HG02870 (cell line): ENCODE measurements around the gene GRAMD4.

Experiments used
- ATAC-seq: cut with Tn5 transposase; IDR thresholded peaks from one replicate; pipeline ENCODE4 v1.9.1; 2021; ENCODE audit warnings: mild to moderate bottlenecking, moderate library complexity; ENCODE audit not compliant: unreplicated experiment

Gene GRAMD4

DNA sequence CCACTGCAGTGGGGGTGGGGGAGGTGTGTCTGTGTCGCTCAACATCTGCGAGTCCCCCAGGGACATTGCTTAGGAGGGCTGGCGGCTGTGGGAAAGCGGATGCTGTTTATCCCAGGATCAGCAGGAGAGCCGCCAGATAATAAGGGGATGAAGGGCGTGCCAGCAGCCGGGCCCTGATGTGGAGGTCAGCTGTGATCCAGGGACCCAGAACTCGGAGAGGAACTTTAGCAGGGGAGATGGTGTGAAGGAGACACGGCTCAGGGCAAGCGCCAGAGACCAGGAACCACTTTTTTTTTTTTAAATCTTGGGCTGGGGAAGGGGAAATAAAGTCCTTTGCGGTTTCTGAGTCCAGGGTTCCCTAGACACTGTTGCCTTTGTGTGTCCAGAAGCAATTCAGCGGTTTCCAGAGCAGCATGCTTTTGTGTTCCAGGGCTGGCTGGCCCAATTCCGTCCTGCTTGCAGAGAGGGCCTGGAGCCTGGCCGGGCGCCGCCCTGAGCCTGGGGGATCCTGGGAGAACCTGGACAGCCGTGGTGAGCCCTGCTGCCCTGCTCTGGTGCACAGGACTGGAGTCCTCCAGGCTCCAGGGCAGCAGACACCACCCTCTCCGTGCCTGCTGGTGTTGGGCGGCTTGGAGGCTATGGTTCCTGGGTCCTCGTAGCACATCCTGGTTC, at the start of gene GRAMD4:
Gene GRAMD4 (plus strand): TSS at position 557 of the 672 bp plus-strand sequence. CDS start 6,414 bp downstream, outside the sequence.
- no peak for ATAC-seq

DNA sequence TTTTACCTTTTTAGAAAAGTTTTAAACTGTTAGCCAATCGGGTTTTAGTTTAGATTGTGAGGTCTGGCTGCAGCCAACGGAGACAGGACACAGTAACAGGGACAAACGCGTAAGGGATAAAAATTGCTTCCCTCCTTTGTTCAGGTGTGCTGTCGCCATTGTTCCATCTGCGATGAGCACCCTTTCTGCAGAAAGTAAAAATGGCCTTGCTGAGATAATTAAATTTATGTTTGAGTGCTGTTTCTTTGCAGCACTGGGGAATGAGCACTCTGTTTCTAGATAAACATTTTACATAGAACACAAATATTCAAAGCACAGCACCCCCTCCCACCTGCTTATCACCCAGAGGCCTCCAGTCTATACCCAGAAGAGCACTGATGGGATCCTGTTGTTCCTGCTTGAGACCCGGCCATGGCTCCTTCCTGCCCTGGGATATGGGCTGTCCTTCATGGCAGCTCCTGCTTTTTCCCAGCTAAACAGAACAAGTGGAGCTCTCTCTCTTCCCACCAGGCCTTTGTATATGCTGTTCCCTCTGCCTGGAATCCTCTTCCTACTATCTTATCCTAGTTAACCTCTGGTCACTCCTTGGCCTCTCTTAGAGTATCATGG, 48.4 kb upstream of the GRAMD4 start:
- no peak for ATAC-seq

- no peak for ATAC-seq
Measured at GRCh38 chr22:46572911-46573780, 47.0 kb upstream of the GRAMD4 start.

DNA sequence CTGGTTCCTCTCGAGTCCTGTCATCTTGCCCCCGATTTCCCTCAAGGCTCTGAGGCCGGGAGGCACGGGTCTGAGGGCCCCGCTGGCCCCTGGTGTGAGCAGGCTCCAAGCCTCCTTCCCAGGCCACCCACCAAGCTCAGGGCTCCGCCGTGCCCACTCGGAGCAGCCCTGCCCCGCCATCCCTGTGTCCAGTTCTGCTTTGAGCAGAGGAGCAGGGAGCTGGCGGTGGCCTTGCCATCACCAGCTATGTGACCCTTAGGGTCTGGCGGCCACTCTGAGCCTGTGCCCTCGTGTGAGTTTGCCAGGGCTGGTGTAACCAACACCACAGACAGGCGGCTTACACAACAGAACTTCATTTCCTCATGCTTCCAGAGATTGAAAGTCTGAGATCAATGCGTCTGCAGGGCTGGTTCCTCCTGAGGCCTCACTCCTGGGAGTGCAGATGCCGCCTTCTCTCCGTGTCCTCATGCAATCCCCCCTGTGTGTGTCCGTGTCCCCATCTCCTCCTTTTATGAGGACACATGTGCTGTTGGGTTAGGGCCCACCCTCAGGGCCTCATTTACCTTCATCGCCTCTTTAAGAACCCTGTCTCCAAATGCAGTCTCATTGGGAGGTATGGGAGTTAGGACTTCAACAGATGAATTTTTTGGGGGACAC, 46.3 kb upstream of the GRAMD4 start:
- ATAC-seq: no peak

DNA sequence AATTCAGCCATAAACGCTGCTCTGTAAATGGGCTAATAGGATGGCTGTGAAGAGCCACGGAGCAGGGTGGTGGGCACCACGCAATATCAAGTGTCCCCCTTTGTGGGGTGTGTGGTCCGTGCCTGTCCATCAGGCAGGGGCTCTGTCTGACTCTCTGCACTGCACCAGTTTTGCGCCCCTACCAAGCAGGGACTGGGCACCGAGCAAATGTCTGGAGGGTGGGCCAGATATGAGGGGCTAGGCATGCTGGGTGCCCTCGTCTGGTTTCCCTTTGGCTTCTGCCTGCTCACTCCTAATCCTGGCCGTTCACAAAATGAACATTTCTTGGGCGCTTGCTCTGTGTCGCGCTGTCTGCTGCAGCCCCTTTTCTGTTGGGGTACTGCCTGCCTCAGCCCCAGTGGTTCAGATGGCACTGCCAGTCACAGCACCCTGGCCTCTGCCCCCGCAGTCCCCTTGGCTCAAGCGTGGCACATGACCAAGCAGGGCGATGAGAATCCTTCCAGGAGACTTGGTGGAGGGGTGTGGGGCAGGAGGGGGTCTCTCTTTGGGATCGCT, 45.7 kb upstream of the GRAMD4 start:
- no peak for ATAC-seq

DNA sequence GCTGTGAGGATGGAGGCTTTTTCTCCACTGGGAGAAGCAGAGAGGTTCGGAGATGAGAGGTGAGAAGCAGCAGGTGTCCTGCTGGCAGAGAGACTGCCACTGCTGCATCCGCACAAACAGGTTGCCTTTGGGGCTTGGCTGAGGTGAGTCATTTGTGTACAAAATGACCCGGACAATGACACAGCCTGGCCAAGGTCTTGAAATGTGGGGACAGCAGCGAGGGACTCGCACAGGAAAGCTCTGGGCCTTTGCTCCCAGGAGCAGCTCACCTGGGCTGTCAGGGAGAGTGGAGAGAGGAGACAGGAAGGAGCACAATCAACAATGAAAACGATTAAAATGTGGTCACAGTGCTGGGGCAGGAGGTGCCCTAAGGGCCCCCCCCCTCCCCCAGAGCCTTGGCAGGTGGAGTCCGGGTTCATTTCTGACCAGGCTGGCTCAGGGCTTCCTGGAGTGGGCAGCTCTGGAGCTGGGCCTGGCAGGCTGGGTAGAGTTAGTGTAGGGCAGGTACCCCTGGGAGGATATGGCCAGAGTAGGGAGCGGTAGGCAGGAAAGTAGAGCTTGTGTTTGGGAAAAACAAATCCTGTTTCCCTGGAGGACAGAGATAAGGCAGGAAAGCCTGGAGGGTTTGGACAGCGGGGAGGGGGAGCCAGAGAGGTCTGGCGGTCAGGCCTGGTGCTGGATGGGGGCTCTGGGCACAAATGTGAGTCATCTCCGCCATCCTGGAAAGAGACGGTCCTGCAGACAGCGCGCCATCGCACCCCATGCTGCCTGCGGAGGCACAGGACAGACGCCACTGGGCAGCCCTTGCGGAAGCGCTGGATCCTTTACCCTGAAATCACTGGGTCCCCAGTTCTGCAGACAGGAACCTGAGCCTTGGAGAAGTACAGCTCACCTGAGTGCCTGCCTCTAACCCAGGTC, 44.9 kb upstream of the GRAMD4 start:
- no peak for ATAC-seq

DNA sequence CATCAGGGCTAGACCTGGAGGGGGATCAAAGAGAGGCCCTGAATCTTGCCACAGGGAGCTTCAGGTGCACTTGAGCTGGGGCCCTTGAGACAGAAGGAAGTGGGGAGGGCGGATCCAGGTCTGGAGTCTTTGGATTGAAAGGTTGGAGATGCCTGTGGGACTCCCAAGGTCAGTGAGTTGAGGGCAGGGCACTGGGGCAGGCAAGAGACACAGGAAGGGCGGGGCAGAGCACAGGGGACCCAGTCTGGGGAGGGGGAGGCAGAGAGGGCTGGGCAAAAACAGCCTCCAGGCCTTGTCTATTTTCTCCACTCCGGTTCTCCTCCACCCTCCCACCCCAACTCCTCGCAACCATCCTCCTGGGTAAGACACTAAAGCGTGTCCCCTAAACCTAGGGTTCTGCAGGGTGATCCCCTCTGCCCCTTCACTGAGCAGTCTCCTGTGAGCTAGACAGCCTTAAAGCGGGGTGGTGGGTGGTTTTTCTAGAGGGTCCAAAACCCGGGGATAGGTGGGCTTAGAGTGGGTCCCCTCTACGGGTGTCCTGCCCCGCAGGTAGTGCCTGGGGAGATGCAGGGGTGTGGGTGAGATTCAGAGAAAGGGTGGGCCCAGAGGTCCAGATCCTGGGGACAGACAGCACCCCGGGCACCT, 44.2 kb upstream of the GRAMD4 start:
- ATAC-seq: no peak

- no peak for ATAC-seq
Measured at GRCh38 chr22:46576556-46577367, 43.4 kb upstream of the GRAMD4 start.

DNA sequence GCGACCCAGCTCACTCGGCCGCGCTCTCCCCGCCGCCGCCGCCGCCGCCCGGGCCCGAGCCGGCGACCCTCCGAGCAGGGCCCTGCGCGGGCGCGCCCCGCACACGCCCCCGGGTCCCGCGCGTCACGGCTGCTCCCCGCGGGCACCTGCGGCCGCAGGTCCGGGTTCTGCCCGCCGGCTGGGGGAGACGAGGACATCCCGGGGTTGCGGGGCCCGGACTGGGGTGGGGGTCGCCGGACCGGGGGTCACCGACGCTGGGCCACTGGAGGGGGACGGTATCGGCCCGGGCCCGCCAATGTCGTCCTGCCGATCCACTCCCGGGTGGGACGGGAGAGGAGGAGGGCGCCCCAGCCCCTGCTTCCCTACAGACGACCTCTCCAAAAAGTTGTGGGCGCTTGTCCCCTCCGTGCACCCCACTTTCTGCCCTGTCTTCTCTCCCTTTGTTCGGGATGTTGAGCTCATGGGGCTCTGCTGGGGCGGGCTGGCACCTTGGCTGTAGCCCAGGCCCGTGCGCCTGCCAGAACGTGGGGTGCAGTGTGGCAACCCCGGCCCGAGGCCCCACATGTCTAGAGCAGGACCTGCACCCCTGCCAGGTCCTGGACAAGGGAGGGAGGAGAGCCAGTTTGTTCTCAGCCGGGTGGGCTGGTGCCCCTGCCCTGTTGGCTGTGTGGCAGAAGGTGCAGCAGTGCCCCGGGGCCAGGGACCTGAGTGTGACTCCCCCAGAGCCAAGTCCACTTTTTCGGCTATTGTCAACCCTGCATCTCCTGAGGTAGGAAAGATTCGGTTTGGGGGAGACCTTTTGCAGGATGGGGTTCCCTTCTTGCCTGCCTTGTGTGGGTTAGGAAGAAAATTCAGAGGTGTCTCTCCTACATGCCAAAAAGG, 42.6 kb upstream of the GRAMD4 start:
- ATAC-seq: no peak

- no peak for ATAC-seq
Measured at GRCh38 chr22:46578251-46578823, 41.8 kb upstream of the GRAMD4 start.

DNA sequence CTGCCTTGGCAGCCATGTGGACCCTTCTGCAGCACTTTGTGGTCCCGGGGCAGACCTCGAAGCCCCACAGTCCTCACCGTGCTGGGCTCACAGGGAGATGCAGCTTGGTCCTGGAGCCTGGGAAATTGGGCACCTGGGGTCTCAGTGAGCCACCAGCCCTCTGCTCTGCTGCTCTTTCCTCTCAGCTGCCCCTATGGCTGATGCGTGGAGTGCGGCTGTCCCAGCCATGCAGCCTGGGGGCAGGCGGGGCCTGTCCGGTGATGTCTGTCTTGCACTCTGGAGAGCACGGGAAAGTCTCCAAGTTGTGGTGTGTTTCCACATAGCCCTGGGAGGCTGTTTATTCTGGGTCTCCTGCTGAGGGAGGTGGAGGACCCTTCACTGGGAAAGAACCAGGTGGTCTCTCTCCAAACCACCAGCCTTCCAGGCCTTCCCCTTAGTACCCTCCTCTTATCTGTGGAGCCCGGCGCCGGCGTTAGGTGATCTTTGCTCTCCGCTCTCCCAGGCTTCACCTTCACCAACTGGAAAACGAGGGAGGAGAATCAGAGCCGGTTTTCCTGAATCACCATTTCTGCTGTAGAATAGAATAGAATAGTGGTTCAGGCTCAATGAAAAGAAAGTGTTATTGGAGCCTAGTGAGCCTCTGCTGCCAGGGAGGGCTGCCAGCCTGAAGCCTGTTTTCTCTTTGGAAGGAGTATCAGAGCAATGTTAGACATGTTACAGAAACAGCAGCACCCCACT, 41.2 kb upstream of the GRAMD4 start:
- no peak for ATAC-seq

DNA sequence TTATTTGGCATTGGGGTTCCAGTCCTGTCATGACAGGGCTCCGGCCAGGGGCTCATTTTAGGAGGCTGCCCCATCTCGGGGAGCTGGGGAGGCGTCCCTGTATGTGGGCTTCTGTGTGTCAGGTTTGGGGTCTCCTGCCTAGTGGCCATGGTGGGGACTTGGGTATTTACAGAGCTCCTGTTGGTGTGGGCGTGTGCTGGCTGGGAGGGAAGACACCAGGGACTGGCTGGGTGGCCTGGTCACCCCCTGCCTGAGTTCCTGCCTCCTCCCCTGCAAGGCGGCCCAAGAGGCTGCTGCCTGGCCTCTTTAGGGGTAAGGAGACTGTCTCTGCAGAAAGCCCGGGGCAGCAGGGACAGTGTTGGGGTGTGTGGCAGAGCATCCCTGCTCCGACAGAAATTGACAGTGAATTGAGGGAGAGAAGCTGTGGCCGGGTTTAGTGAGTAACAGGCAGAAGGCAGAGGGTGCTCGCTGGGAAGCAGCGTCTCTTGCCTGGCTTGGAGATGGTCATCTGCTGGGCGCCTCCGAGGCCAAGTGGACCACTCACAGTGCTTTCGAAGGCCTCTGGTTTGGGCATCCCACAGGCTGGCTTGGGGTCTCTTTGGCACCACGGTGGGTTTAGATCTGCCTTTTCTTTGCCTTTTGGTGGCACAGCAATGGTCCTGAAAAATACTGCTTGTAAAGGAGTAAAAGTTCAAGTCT, 40.3 kb upstream of the GRAMD4 start:
- no peak for ATAC-seq

DNA sequence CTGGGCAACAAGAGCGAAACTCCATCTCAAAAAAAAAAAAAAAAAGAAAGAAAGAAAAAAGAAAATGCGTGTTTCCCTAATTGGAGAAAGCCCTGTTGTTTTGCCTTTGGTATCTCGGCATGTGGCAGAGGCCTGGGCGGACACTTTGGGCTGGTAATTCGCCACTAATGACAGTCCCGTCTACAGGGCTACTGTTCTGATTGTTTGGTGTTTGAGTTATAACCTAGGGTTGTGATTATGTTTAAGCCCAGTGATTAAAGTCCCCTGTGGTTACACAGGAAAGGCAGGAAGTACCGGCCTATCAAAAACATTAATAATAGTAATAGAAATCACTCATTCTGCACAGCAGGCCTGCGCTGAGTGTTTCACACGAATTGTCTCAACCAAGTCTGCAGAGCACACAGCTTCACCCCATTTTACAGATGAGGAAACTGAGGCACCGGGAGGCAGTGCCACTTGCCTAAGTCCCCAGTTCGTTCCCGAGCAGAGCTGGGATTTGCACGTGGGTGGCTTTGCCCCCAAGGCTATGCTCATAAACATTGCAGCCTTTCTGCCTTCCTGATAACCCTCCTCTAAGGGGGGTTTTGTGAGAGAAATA, 39.1 kb upstream of the GRAMD4 start:
- no peak for ATAC-seq

DNA sequence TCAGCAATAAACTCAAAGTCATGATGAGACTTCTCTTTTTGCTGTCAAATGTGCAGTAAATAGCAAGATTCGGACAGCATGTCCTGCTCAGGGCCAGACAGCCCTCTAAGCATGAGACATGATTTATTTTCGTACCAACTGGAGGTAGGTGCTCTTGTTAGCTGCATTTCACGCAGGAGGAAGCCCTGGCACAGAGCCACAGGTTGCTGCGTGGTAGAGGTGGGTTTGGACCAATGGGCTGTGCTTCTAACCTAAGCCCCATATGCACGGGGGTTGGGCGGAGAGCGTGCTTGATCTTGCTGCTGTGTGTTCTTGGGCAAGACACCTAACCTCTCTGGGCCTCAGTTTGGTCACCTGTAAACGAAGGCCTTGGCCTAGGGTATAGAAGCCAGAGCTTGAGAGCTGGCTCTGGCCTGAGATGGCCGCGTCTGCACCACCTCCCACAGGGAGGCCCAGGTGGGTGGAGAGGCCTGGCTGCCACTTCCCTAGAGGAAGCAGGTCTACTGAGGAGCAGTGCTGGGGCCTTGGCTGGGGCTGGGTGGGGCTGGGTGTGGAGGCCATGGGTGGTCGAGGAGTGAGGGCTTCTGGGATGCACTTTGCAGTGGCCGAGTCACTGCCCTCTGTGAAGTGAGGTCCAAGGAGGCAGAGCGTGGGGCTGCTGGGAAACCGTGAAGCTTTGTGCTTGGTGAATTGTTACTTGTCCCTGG, 38.5 kb upstream of the GRAMD4 start:
- ATAC-seq: no peak
